ENCODE measurements around the gene RPL18.

DNA sequence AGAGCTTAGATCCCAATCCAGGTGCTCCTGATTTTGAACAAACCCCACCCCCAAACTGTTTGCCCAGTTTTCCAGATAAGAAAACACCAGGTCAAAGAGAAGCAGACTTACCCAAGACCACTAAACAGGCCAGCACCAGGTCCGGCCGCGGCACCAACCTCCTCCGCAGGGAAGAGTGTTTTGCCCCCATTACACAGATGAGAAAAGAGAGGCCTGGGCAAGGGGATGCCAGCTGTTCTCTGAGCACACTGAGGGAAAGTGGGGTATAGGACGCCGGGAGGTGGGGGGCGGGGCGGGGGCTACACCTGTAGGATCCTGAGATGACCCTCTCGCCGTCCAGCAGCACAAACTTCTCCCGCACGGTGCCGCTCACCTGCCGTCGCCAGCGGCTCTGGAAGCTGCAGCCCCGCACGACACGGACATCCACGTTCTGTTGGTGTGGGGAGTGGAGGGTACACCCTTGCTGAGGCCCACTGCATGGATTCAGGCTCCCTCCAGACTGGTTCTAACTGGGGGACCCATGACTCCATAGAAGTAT lies 9.3 kb downstream of the RPL18 start:
- TF ChIP-seq, protein P1, sequence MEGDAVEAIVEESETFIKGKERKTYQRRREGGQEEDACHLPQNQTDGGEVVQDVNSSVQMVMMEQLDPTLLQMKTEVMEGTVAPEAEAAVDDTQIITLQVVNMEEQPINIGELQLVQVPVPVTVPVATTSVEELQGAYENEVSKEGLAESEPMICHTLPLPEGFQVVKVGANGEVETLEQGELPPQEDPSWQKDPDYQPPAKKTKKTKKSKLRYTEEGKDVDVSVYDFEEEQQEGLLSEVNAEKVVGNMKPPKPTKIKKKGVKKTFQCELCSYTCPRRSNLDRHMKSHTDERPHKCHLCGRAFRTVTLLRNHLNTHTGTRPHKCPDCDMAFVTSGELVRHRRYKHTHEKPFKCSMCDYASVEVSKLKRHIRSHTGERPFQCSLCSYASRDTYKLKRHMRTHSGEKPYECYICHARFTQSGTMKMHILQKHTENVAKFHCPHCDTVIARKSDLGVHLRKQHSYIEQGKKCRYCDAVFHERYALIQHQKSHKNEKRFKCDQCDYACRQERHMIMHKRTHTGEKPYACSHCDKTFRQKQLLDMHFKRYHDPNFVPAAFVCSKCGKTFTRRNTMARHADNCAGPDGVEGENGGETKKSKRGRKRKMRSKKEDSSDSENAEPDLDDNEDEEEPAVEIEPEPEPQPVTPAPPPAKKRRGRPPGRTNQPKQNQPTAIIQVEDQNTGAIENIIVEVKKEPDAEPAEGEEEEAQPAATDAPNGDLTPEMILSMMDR (IDR thresholded peaks at IDR 0.05; ENCODE audit: insufficient read depth, low read length): no peak
- TF ChIP-seq POLR2AphosphoS5 (IDR thresholded peaks at IDR 0.05; ENCODE audit: low read depth): no peak
